Stomach (tissue), 4 donors: ENCODE results near the gene TRIO.

Experiments
- CTCF ChIP-seq, 7 experiments: fragments of 450-650 bp in 4 of 7; fragments of 200-600 bp in 3 of 7; sonication (generic) in 3 of 7; IDR thresholded peaks; one replicate each; pipeline ENCODE4 v1.5.1; 2016 to 2019; ENCODE audit warnings: antibody characterized with exemption in 7 of 7, control low read depth in 2 of 7, mild to moderate bottlenecking in 1 of 7
- EP300 ChIP-seq: sonication (generic); formaldehyde crosslinking; IDR thresholded peaks from one replicate; pipeline ENCODE4 v1.6.1; 2017; ENCODE audit warnings: antibody characterized with exemption
- POLR2A ChIP-seq, 4 donors: fragments of 450-650 bp; IDR thresholded peaks; one replicate each; pipeline ENCODE4 v1.6.1; 2016; ENCODE audit warnings: antibody characterized with exemption in 4 of 4, control low read depth in 2 of 4, mild to moderate bottlenecking in 1 of 4, moderate library complexity in 1 of 4

DNA sequence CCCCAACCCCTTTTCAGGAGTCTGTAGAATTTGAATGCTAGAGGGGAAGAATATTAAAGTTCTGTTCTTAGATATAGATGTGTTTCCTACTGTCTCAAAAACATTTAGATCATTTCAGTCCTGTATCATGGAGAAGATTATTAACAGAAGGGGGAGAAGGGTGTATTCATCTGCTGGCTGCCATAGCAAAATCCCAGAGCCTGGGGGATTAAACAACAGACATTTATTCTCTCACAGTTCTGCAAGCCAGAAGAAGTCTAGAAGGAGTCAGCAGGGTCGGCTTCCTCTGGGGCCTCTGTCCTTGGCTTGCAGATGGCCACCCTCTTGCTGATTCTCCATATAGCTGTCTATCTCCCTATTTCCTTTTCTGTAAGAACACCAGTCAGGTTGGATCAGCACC lies 288.4 kb downstream of the TRIO start:
- TF ChIP-seq CTCF (IDR thresholded peaks at IDR 0.05) = no peak
- TF ChIP-seq POLR2A (IDR thresholded peaks at IDR 0.05) = no peak
- no peak for TF ChIP-seq EP300
